PFSK-1 (cell line): ENCODE measurements around the gene FAM237A.

Experiments used
- FOXP2 ChIP-seq: optimal IDR thresholded peaks from 2 replicates; pipeline ENCODE3; 2011; ENCODE audit warnings: borderline replicate concordance, control low read depth, inconsistent platforms; ENCODE audit not compliant: insufficient read depth; ENCODE audit errors: extremely low read length, extremely low read depth
- POLR2AphosphoS5 ChIP-seq: IDR thresholded peaks from 2 replicates; pipeline ENCODE4 v1.6.1; 2012; ENCODE audit warnings: low read depth, mild to moderate bottlenecking, control low read depth, low read length, moderate library complexity
- SIN3A ChIP-seq: IDR thresholded peaks from 2 replicates; pipeline ENCODE4 v1.6.1; 2012; ENCODE audit warnings: mild to moderate bottlenecking, low read length, moderate library complexity, borderline replicate concordance; ENCODE audit not compliant: insufficient read depth
- TAF1 ChIP-seq: IDR thresholded peaks from 2 replicates; pipeline ENCODE4 v1.6.1; 2012; ENCODE audit warnings: low read length, control low read depth, borderline replicate concordance; ENCODE audit not compliant: insufficient read depth
- TF ChIP-seq, protein P1 (sequence below), 2 experiments: IDR thresholded peaks; 2 replicates each; pipeline versions ENCODE4 v1.6.1 to v1.8.0; 2011 to 2012; ENCODE audit warnings: low read depth in 2 of 2, low read length in 2 of 2, control low read depth in 1 of 2, inconsistent platforms in 1 of 2, mild to moderate bottlenecking in 1 of 2, moderate library complexity in 1 of 2; ENCODE audit not compliant: insufficient read depth in 1 of 2

FAM237A gene

DNA sequence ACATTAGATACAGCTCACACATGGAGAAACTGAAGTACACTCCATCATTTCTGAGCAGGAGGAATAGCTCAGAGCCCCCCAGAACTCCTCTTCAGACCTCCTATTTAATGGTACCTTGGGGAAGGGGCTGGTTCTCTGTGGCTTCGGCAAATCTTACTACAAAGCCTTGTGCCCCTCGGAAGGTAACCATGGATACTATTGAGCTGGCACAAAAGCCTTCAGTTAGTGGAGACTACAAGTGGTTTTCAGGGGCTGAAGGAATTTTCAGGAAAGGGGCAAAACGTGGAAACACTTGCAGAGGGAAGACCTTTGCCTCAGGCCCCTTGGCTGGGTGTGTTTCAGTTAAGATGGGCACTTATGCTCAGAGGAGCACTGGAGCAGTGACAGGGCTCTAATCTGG is 1.1 kb upstream of the FAM237A start:
- TF ChIP-seq POLR2AphosphoS5 (no peak), SIN3A (no peak), TAF1 (no peak), FOXP2 (no peak)
- TF ChIP-seq, protein P1, sequence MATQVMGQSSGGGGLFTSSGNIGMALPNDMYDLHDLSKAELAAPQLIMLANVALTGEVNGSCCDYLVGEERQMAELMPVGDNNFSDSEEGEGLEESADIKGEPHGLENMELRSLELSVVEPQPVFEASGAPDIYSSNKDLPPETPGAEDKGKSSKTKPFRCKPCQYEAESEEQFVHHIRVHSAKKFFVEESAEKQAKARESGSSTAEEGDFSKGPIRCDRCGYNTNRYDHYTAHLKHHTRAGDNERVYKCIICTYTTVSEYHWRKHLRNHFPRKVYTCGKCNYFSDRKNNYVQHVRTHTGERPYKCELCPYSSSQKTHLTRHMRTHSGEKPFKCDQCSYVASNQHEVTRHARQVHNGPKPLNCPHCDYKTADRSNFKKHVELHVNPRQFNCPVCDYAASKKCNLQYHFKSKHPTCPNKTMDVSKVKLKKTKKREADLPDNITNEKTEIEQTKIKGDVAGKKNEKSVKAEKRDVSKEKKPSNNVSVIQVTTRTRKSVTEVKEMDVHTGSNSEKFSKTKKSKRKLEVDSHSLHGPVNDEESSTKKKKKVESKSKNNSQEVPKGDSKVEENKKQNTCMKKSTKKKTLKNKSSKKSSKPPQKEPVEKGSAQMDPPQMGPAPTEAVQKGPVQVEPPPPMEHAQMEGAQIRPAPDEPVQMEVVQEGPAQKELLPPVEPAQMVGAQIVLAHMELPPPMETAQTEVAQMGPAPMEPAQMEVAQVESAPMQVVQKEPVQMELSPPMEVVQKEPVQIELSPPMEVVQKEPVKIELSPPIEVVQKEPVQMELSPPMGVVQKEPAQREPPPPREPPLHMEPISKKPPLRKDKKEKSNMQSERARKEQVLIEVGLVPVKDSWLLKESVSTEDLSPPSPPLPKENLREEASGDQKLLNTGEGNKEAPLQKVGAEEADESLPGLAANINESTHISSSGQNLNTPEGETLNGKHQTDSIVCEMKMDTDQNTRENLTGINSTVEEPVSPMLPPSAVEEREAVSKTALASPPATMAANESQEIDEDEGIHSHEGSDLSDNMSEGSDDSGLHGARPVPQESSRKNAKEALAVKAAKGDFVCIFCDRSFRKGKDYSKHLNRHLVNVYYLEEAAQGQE (IDR thresholded peaks at IDR 0.05; ENCODE audit: insufficient read depth in 1 of 2, low read depth in 2 of 2, low read length in 2 of 2): no peak

DNA sequence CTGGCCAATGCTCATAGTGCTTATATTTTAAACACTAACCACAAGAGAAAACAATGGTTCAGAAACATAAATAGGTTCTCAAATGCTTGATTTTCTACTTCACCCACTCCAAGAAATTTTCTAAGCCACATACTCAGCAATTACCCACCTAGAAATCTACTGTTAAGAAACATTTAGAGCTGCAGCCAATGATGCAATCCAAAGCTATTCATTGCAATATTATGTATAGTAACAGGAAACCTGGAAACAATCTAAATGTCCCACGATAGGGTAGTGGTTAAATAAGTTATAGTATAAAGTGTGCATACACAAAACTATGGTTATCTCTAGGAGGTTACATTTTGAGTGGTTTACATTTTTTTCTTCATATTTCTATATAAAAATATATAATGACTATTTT is 5.7 kb downstream of the FAM237A start:
- TF ChIP-seq POLR2AphosphoS5 (no peak), SIN3A (no peak), FOXP2 (no peak), TAF1 (no peak)
- TF ChIP-seq, protein P1 (IDR thresholded peaks at IDR 0.05; ENCODE audit: insufficient read depth in 1 of 2, low read depth in 2 of 2, low read length in 2 of 2): no peak

DNA sequence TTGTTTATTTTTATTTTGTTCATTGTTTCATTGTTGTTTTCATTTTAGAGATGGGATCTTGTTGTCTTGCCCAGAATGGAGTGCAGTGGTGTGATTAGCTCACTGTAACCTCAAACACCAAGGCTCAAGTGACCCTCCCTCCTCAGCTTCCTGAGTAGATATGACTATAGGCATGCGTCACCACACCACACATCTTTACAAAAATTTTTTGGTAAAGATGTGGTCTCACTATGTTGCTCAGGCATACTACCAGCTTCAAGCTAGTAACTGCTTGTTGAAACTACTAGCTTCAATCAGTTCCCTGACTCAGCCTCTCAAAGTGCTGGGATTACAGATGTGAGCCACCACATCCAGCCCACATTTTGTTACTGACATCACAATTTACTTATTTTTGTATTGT is 14.8 kb downstream of the FAM237A start:
- TF ChIP-seq, protein P1 (IDR thresholded peaks at IDR 0.05; ENCODE audit: insufficient read depth in 1 of 2, low read depth in 2 of 2, low read length in 2 of 2): no peak
- TF ChIP-seq FOXP2 (no peak), POLR2AphosphoS5 (no peak), TAF1 (no peak), SIN3A (no peak)

DNA sequence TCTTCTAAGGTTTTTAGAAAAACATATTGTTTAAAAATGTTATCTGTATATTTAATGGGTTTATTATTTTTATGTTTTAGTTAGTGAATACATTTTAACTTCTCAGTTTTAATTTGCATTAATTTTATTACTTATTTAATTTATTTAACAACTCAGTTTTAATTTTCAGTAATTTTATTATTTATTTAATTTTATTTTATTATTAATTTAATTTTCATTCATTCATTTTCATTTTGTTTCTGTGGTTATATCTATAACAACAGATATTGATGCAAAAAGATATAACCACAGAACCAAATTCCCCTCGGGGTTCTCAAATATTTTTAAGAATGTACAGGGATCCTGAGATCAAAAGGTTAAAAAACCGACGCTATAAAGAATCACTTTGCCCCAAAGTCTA is 23.0 kb downstream of the FAM237A start:
- TF ChIP-seq TAF1 (no peak), FOXP2 (no peak), SIN3A (no peak), POLR2AphosphoS5 (no peak)
- TF ChIP-seq, protein P1 (IDR thresholded peaks at IDR 0.05; ENCODE audit: insufficient read depth in 1 of 2, low read depth in 2 of 2, low read length in 2 of 2): no peak

DNA sequence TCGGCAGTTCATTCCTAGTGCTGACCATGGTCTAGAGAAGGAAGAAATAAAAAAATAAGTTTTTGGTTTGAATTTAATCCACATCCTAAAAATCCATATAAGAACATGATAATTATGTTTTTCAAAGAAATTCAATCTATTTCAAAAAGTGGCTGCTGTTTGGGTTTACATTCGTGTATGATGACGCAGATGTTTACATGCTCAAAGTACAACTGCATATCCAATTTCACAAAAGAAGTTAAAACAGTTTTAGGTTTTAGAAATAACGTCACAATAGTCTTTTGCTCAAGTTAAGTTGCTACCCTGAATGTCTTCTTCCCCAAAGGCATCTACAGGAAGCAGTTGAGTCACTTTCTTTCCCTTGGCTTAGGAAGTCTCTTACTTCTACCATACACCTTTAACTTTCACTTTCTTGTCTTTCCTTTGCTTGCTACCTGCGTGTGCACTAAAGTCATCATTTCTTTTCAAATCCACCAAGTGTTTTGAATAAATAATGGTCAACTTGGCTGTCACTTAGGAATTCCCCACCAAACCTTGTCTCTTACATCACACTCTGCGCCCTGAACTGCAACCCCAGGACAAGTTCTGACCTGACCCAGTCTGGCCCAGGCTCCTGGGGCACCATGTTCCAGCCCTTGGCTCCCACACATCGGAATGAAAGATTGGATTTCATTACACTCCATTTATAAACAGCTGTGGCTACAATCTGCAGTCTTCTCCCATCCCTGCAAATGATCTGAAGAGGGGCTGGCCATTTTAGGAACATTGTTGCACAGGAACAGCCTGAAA is 28.4 kb downstream of the FAM237A start:
- no peak for TF ChIP-seq FOXP2
- TF ChIP-seq, protein P1 (IDR thresholded peaks at IDR 0.05; ENCODE audit: insufficient read depth in 1 of 2, low read depth in 2 of 2, low read length in 2 of 2): no peak
- no peak for TF ChIP-seq SIN3A
- TF ChIP-seq POLR2AphosphoS5: no peak
- TF ChIP-seq TAF1: no peak
